ENCODE data around the gene E2F7. TPM values are rescaled to one million over a fixed set of nuclear protein-coding genes. Genes with fewer than 3 reads are reported as not detected.
"Not testable (repeated sequence)": the region's sequence is repeated elsewhere in the genome, so short reads cannot be mapped to it uniquely, and the experiment has no call there.

Gene E2F7
- total RNA-seq, result 10 to 100 TPM in 1 of 8 experiments, 1 to 10 TPM in 6, under 1 TPM in 1; 0.71 to 11.1 (median 2.0) TPM

GRCh38 chr12:77065361-77066204, at the start of gene E2F7:
TSS of gene E2F7 (minus strand) at chr12:77065569. CDS start at chr12:77064635, 934 bp downstream.
- in situ Hi-C loops (cut with MboI; ENCODE audit: low pct_unique_long_range_greater_than_20kb in 2 of 9, low sequenced_read_pairs in 9 of 9, unreplicated experiment in 9 of 9), result loop anchor here in 1 of 9 experiments (25.0 kb wide), 1 partner anchor 247 kb away; no protein-coding TSS in a partner anchor
- ATAC-seq (replicated peaks in 6 of 8), result peak; percentile 93 to 98 (median 95)
- H3K4me1 ChIP-seq (replicated peaks in 1 of 2), result peaks cover 3 to 12% of the 10 kb centered on the region in 2 donors
- H3K27ac ChIP-seq, result peak within 1 kb of the TSS in 1 of 2 donors; percentile 26
- WGBS, 10 experiments, result 0 to 7% (median 0%) methylated on average over 1 to 9 of the region's 87 CpGs; no CpG with 5 or more reads in 1 of the 10 experiments
- H3K4me3 ChIP-seq, result peak within 1 kb of the TSS; percentile 48 to 77 (median 58)

GRCh38 chr12:77113971-77114370, 48.6 kb upstream of the E2F7 start:
- Histone ChIP-seq H3K27ac (no peak overlapping the region), H3K4me3 (no peak overlapping the region), H3K4me1 (replicated peaks in 1 of 2) (no peaks in the 10 kb centered on the region)
- 30 to 79% (median 70%) methylated on average over 2 to 4 of the region's 4 CpGs; no CpG with 5 or more reads in 4 of the 10 experiments for WGBS, 10 experiments
- ATAC-seq (replicated peaks in 6 of 8), result peak in 3 of 8 experiments; percentile 28 to 61 (median 45)
- in situ Hi-C loops (cut with MboI; ENCODE audit: low pct_unique_long_range_greater_than_20kb in 2 of 9, low sequenced_read_pairs in 9 of 9, unreplicated experiment in 9 of 9), result no loop called here

GRCh38 chr12:77108707-77109106, 43.3 kb upstream of the E2F7 start:
- H3K4me1 ChIP-seq (replicated peaks in 1 of 2), result no peaks in the 10 kb centered on the region
- 29 to 100% (median 85%) methylated on average over 1 of the region's 1 CpG; no CpG with 5 or more reads in 2 of the 10 experiments for WGBS, 10 experiments
- in situ Hi-C loops (cut with MboI; ENCODE audit: low pct_unique_long_range_greater_than_20kb in 2 of 9, low sequenced_read_pairs in 9 of 9, unreplicated experiment in 9 of 9), result no loop called here
- H3K27ac ChIP-seq, result no peak overlapping the region
- ATAC-seq (replicated peaks in 6 of 8), result no peak
- no peak overlapping the region for H3K4me3 ChIP-seq

- Histone ChIP-seq H3K4me1 (replicated peaks in 1 of 2) (no peaks in the 10 kb centered on the region), H3K4me3 (no peak overlapping the region), H3K27ac (no peak overlapping the region)
- ATAC-seq (replicated peaks in 6 of 8), result no peak
- in situ Hi-C loops (cut with MboI; ENCODE audit: low pct_unique_long_range_greater_than_20kb in 2 of 9, low sequenced_read_pairs in 9 of 9, unreplicated experiment in 9 of 9), result no loop called here
- WGBS, 10 experiments, result 22 to 100% (median 89%) methylated on average over 1 to 2 of the region's 2 CpGs
Observed at GRCh38 chr12:77107121-77107520, 41.8 kb upstream of the E2F7 start.

- 17 to 100% (median 66%) methylated on average over 1 to 3 of the region's 3 CpGs for WGBS, 10 experiments
Observed at GRCh38 chr12:77104792-77105191, 39.4 kb upstream of the E2F7 start.

GRCh38 chr12:77104286-77104685, 38.9 kb upstream of the E2F7 start:
- Histone ChIP-seq H3K4me3 (no peak overlapping the region), H3K4me1 (replicated peaks in 1 of 2) (no peaks in the 10 kb centered on the region), H3K27ac (no peak overlapping the region)
- in situ Hi-C loops (cut with MboI; ENCODE audit: low pct_unique_long_range_greater_than_20kb in 2 of 9, low sequenced_read_pairs in 9 of 9, unreplicated experiment in 9 of 9), result no loop called here
- WGBS, 10 experiments, result 0 to 100% (median 100%) methylated on average over 1 of the region's 1 CpG; no CpG with 5 or more reads in 1 of the 10 experiments
- no peak for ATAC-seq (replicated peaks in 6 of 8)

More at GRCh38 chr12:77104792-77105191, 39.4 kb upstream of the E2F7 start:
- ATAC-seq (replicated peaks in 6 of 8), result peak in 2 of 8 experiments; percentile 48 to 52
- in situ Hi-C loops (cut with MboI; ENCODE audit: low pct_unique_long_range_greater_than_20kb in 2 of 9, low sequenced_read_pairs in 9 of 9, unreplicated experiment in 9 of 9), result no loop called here
- H3K4me1 ChIP-seq (replicated peaks in 1 of 2), result no peaks in the 10 kb centered on the region
- no peak overlapping the region for H3K4me3 ChIP-seq
- no peak overlapping the region for H3K27ac ChIP-seq

- in situ Hi-C loops (cut with MboI; ENCODE audit: low pct_unique_long_range_greater_than_20kb in 2 of 9, low sequenced_read_pairs in 9 of 9, unreplicated experiment in 9 of 9), result no loop called here
- H3K4me1 ChIP-seq (replicated peaks in 1 of 2), result no peaks in the 10 kb centered on the region
- H3K4me3 ChIP-seq, result no peak overlapping the region
- no peak overlapping the region for H3K27ac ChIP-seq
- WGBS, 10 experiments, result 25 to 100% (median 100%) methylated on average over 1 of the region's 1 CpG; no CpG with 5 or more reads in 4 of the 10 experiments
- ATAC-seq (replicated peaks in 6 of 8), result peak in 4 of 8 experiments; percentile 13 to 78 (median 56)
Observed at GRCh38 chr12:77102691-77103090, 37.3 kb upstream of the E2F7 start.

GRCh38 chr12:77102123-77102522, 36.8 kb upstream of the E2F7 start:
- in situ Hi-C loops (cut with MboI; ENCODE audit: low pct_unique_long_range_greater_than_20kb in 2 of 9, low sequenced_read_pairs in 9 of 9, unreplicated experiment in 9 of 9), result no loop called here

GRCh38 chr12:77099799-77100198, 34.4 kb upstream of the E2F7 start:
- peak in 2 of 8 experiments; percentile 49 to 59 for ATAC-seq (replicated peaks in 6 of 8)
- in situ Hi-C loops (cut with MboI; ENCODE audit: low pct_unique_long_range_greater_than_20kb in 2 of 9, low sequenced_read_pairs in 9 of 9, unreplicated experiment in 9 of 9), result no loop called here
- H3K4me3 ChIP-seq, result no peak overlapping the region
- H3K27ac ChIP-seq, result no peak overlapping the region
- 36 to 100% (median 89%) methylated on average over 1 to 2 of the region's 2 CpGs for WGBS, 10 experiments
- H3K4me1 ChIP-seq (replicated peaks in 1 of 2), result no peaks in the 10 kb centered on the region

More at GRCh38 chr12:77102123-77102522, 36.8 kb upstream of the E2F7 start:
- Histone ChIP-seq H3K4me1 (replicated peaks in 1 of 2) (no peaks in the 10 kb centered on the region), H3K27ac (no peak overlapping the region), H3K4me3 (no peak overlapping the region)
- no peak for ATAC-seq (replicated peaks in 6 of 8)
- 28 to 100% (median 89%) methylated on average over 1 to 2 of the region's 2 CpGs; no CpG with 5 or more reads in 2 of the 10 experiments for WGBS, 10 experiments

- in situ Hi-C loops (cut with MboI; ENCODE audit: low pct_unique_long_range_greater_than_20kb in 2 of 9, low sequenced_read_pairs in 9 of 9, unreplicated experiment in 9 of 9), result no loop called here
- 79 to 100% (median 90%) methylated on average over 1 to 3 of the region's 3 CpGs; no CpG with 5 or more reads in 4 of the 10 experiments for WGBS, 10 experiments
- Histone ChIP-seq H3K4me3 (no peak overlapping the region), H3K27ac (no peak overlapping the region), H3K4me1 (replicated peaks in 1 of 2) (no peaks in the 10 kb centered on the region)
- ATAC-seq (replicated peaks in 6 of 8), result no peak
Observed at GRCh38 chr12:77097846-77098245, 32.5 kb upstream of the E2F7 start.

GRCh38 chr12:77092227-77092626, 26.9 kb upstream of the E2F7 start:
- H3K4me1 ChIP-seq (replicated peaks in 1 of 2); in situ Hi-C loops (cut with MboI; ENCODE audit: low pct_unique_long_range_greater_than_20kb in 2 of 9, low sequenced_read_pairs in 9 of 9, unreplicated experiment in 9 of 9); ATAC-seq (replicated peaks in 6 of 8); H3K27ac ChIP-seq; H3K4me3 ChIP-seq: not testable (repeated sequence)
- WGBS, 10 experiments, result 61 to 100% (median 92%) methylated on average over 2 of the region's 3 CpGs; no CpG with 5 or more reads in 7 of the 10 experiments

GRCh38 chr12:77089686-77090220, 24.4 kb upstream of the E2F7 start:
- in situ Hi-C loops (cut with MboI; ENCODE audit: low pct_unique_long_range_greater_than_20kb in 2 of 9, low sequenced_read_pairs in 9 of 9, unreplicated experiment in 9 of 9), result no loop called here

GRCh38 chr12:77087427-77087826, 22.1 kb upstream of the E2F7 start:
- WGBS, 10 experiments, result 9 to 51% (median 19%) methylated on average over 2 to 4 of the region's 4 CpGs; no CpG with 5 or more reads in 1 of the 10 experiments
- in situ Hi-C loops (cut with MboI; ENCODE audit: low pct_unique_long_range_greater_than_20kb in 2 of 9, low sequenced_read_pairs in 9 of 9, unreplicated experiment in 9 of 9), result no loop called here
- peak in 7 of 8 experiments; percentile 22 to 99 (median 91) for ATAC-seq (replicated peaks in 6 of 8)
- H3K27ac ChIP-seq, result peak overlapping the region in 1 of 2 donors; percentile 16
- H3K4me3 ChIP-seq, result no peak overlapping the region
- peaks cover 2 to 4% of the 10 kb centered on the region in 2 donors for H3K4me1 ChIP-seq (replicated peaks in 1 of 2)

More at GRCh38 chr12:77089686-77090220, 24.4 kb upstream of the E2F7 start:
- Histone ChIP-seq H3K4me3 (no peak overlapping the region), H3K4me1 (replicated peaks in 1 of 2) (peaks cover 2 to 4% of the 10 kb centered on the region in 2 donors), H3K27ac (no peak overlapping the region)
- 13 to 75% (median 28%) methylated on average over 1 of the region's 1 CpG; no CpG with 5 or more reads in 2 of the 10 experiments for WGBS, 10 experiments
- ATAC-seq (replicated peaks in 6 of 8), result no peak
